Osteoblast (primary cell): ENCODE measurements around the gene BIN2. TPM values are rescaled to one million over a fixed set of nuclear protein-coding genes. Genes with fewer than 3 reads are reported as not detected.
A peak's percentile ranks its signal among the peaks of the same experiment; 100 is the strongest.

Experiments
- DNase-seq: peaks from one replicate; pipeline ENCODE4 v3.0.0; 2011; ENCODE audit warnings: low spot score, mixed read lengths; ENCODE audit not compliant: insufficient read length; ENCODE audit errors: missing footprints
- H2AFZ ChIP-seq: 2 replicates; pipeline ENCODE4 v1.6.0; 2011; ENCODE audit warnings: mild to moderate bottlenecking, low read length
- H3K27ac ChIP-seq: 2 replicates; pipeline ENCODE4 v1.5.1; 2011; ENCODE audit warnings: mild to moderate bottlenecking, low read depth, low read length, moderate library complexity
- H3K27me3 ChIP-seq: 2 replicates; pipeline ENCODE4 v1.6.0; 2012; ENCODE audit warnings: mild to moderate bottlenecking, control low read depth, inconsistent platforms, low read length, moderate library complexity; ENCODE audit not compliant: insufficient read depth
- H3K36me3 ChIP-seq: 2 replicates; pipeline ENCODE4 v1.5.1; 2011; ENCODE audit warnings: mild to moderate bottlenecking, low read length, control low read depth, moderate library complexity; ENCODE audit not compliant: insufficient read depth
- H3K4me1 ChIP-seq: 2 replicates; pipeline ENCODE4 v1.5.1; 2011; ENCODE audit warnings: mild to moderate bottlenecking, low read length, control low read depth, moderate library complexity; ENCODE audit not compliant: insufficient read depth
- H3K4me2 ChIP-seq: 2 replicates; pipeline ENCODE4 v1.6.0; 2011; ENCODE audit warnings: mild to moderate bottlenecking, low read length; ENCODE audit not compliant: insufficient read depth
- H3K4me3 ChIP-seq: fragments of 200-600 bp; sonication (generic); 3 replicates; pipeline ENCODE4 v1.5.1; 2012; ENCODE audit warnings: mild to moderate bottlenecking, low read length, inconsistent platforms; ENCODE audit not compliant: insufficient read depth
- H3K79me2 ChIP-seq: 2 replicates; pipeline ENCODE4 v1.6.0; 2012; ENCODE audit warnings: mild to moderate bottlenecking, low read length, control low read depth, inconsistent platforms; ENCODE audit not compliant: insufficient read depth
- H3K9me3 ChIP-seq: 2 replicates; pipeline ENCODE4 v1.5.1; 2011; ENCODE audit warnings: low read depth, low read length, control low read depth
- H4K20me1 ChIP-seq: 2 replicates; pipeline ENCODE4 v1.6.0; 2012; ENCODE audit warnings: mild to moderate bottlenecking, low read length, control low read depth; ENCODE audit not compliant: insufficient read depth
- CTCF ChIP-seq: IDR thresholded peaks from 2 replicates; pipeline ENCODE4 v1.5.1; 2011; ENCODE audit warnings: mild to moderate bottlenecking, low read depth, low read length, moderate library complexity; ENCODE audit errors: extremely low read depth
- total RNA-seq: library from RNA; depleted of rRNA; stranded (reverse); fragments of >200 nt; gene quantifications from 2 replicates; pipeline ENCODE4 v1.2.3, GENCODE V29; 2012

The BIN2 gene
- total RNA-seq, 1 donor = under 0.01 TPM

GRCh38 chr12:51360315-51360714, 36.3 kb upstream of the BIN2 start:
- TF ChIP-seq CTCF = no peak
- Histone ChIP-seq H4K20me1 (no peaks in the 10 kb centered on the region), H3K9me3 (no peaks in the 10 kb centered on the region), H3K27me3 (no peaks in the 10 kb centered on the region), H3K79me2 (no peaks in the 10 kb centered on the region), H3K4me3 (no peak overlapping the region), H3K27ac (no peak overlapping the region), H3K4me2 (no peak overlapping the region), H3K4me1 (no peaks in the 10 kb centered on the region), H2AFZ (no peak overlapping the region), H3K36me3 (no peaks in the 10 kb centered on the region)
- DNase-seq = peak; percentile 65

- Histone ChIP-seq H4K20me1 (no peaks in the 10 kb centered on the region), H3K4me3 (no peak overlapping the region), H3K27ac (no peak overlapping the region), H3K9me3 (no peaks in the 10 kb centered on the region), H2AFZ (no peak overlapping the region), H3K4me1 (no peaks in the 10 kb centered on the region), H3K36me3 (no peaks in the 10 kb centered on the region), H3K4me2 (no peak overlapping the region), H3K79me2 (no peaks in the 10 kb centered on the region), H3K27me3 (no peaks in the 10 kb centered on the region)
- DNase-seq = no peak
- no peak for TF ChIP-seq CTCF
These were observed 35.9 kb upstream of the BIN2 start for GRCh38 chr12:51359851-51360250.

- Histone ChIP-seq H3K4me2 (no peak overlapping the region), H3K36me3 (no peaks in the 10 kb centered on the region), H3K9me3 (no peaks in the 10 kb centered on the region), H3K27me3 (no peaks in the 10 kb centered on the region), H3K4me1 (no peaks in the 10 kb centered on the region), H3K79me2 (no peaks in the 10 kb centered on the region), H3K4me3 (no peak overlapping the region), H4K20me1 (no peaks in the 10 kb centered on the region), H2AFZ (no peak overlapping the region), H3K27ac (no peak overlapping the region)
- no peak for TF ChIP-seq CTCF
- DNase-seq = no peak
These were observed 34.5 kb upstream of the BIN2 start for GRCh38 chr12:51358496-51358895.

- no peak overlapping the region for H3K4me2 ChIP-seq
- H3K36me3 ChIP-seq = no peaks in the 10 kb centered on the region
- no peak overlapping the region for H2AFZ ChIP-seq
- no peak overlapping the region for H3K4me3 ChIP-seq
- no peaks in the 10 kb centered on the region for H4K20me1 ChIP-seq
- no peaks in the 10 kb centered on the region for H3K27me3 ChIP-seq
- DNase-seq = no peak
- TF ChIP-seq CTCF = no peak
- no peak overlapping the region for H3K27ac ChIP-seq
- no peaks in the 10 kb centered on the region for H3K4me1 ChIP-seq
- no peaks in the 10 kb centered on the region for H3K79me2 ChIP-seq
- H3K9me3 ChIP-seq = no peaks in the 10 kb centered on the region
These were observed 33.5 kb upstream of the BIN2 start for GRCh38 chr12:51357374-51358047.
